HG03159 (cell line): ENCODE measurements around the gene FUT3.
"Not testable (repeated sequence)": the region's sequence is repeated elsewhere in the genome, so short reads cannot be mapped to it uniquely, and the experiment has no call there.

Experiments used
- ATAC-seq: cut with Tn5 transposase; IDR thresholded peaks from one replicate; pipeline ENCODE4 v1.9.1; 2021; ENCODE audit warnings: mild to moderate bottlenecking, moderate library complexity; ENCODE audit not compliant: unreplicated experiment

Gene FUT3

DNA sequence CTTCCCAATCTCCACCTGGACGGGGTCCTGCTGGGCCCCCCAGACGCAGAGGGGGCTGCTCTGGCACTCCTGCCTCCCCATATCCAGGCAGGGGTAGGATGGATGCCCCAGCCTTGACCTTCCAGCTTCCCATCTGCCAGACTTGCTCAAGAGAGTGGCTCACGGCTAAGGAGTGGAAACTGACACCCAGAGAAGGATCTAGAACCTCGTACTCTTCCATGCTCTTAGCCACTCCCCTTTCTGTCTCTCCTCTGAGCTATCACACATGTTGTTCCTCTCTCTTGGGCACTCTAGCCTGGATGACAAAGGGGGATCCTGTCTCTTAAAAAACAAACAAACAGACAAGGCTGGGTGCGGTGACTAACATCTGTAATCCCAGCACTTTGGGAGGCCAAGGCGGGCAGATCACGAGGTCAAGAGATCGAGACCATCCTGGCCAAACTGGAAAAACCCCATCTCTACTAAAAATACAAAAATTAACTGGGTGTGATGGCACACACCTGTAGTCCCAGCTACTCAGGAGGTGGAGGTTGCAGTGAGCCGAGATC lies 31.2 kb upstream of the FUT3 start:
- ATAC-seq = no peak

DNA sequence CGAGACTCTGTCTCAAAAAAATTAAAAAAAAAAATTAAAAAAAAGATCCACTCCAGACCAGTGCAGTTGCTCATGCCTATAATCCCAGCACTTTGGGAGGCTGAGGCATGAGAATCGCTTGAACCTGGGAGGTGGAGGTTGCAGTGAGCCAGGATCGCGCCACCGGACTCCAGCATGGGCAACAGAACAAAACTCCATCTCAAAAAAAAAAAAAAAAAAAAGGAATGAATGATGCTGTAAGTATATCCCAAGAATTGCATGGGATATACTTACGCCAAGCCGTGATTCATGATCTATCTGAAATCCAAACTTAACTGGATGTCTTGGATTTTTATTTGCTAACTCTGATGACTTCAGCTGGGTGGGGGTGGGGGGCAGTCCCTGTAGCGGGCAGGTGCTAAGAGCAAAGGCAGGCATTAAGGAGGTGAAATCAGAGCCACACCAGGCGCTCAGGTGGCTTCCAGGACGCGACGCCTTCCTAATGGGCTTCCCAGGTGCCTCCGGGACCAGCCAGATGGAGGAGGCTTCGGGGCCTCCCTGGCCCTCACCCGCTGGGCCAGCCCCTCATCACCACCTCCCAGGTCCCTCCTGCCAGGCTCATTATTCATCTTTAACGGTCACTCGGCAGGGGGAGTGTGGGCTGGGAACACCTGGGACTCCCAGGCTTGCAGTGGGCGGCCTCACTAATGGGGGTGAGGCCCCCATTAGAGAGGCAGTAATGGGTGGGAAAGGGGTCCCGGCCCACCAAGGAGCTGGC lies 30.5 kb upstream of the FUT3 start:
- ATAC-seq = no peak

DNA sequence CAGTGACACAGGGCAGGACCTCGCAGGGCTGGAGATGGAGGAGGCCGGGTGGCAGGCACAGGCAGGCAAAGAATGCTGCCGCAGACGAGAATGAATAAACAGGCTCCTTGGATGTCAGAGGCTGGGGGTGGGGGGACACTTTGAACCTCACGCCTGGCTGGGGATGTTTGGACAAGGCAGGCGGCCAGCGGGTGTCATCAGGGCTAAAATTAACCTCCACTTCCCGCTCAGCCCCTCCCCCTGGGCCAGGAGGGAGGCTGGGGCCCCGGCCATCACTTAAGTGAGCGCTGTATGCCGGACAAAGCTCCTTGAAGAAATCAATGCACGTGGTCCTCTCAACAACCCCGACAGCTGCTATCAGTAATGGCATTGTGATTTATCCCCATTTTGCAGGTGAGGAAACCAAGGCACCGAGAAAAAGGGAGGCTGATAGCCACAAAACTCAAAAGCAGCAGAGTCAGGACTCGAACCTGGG lies 29.4 kb upstream of the FUT3 start:
- ATAC-seq = no peak

DNA sequence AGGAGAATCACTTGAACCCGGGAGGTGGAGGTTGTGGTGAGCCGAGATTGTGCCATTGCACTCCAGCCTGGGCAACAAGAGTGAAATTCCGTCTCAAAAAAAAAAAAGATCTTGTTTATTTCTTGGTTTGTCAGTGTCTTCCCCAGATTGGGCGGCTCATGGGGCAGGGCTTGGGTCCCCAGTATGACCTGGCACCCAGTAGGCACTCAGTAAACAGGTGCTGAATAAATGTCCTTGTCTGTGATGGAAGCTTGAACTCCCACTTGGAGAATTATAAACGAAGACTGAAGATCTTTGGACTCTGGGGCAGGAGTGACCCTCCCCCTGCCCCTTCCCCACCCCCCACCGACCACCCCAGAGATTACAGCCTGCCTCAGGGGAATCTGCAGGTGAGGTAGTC lies 28.9 kb upstream of the FUT3 start:
- ATAC-seq = no peak

DNA sequence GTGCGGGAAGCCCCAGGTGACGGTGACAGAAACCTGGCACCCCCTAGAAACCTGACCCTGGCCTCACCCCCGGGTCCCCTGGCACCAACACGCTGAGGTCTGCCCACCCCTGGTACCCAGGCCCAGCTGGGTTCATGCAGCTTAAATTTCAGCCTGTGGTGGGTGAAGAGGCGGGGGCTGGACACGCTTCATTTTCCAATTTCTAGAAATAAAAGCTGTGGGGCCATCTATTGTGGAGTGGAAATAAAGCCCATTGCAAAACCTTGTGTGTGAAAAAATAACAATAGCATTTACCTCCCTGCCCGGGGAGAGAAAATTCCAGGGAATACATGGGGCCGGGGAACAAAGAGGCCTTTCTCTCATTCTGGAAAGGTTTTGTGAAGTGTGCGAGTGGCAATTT lies 26.6 kb upstream of the FUT3 start:
- no peak for ATAC-seq

DNA sequence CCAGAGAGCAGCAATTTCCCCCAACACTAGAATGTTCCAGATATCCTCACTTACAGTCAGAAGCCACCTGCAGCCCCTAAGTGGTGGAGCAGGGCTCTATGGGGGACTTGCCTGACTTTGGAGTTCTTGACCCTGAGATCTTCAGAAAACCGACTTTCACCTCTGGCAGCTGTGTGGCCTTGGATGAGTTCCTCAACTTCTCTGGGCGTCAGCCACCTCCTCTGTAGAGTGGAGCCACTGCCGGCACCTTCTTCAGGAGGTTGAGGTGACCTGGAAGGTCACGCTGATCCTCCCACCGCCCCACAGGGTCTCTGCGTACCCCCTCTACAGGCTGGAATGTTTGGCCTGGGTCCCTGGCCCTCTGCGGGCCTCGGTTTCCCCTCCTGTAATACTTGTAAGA lies 26.2 kb upstream of the FUT3 start:
- ATAC-seq = no peak

DNA sequence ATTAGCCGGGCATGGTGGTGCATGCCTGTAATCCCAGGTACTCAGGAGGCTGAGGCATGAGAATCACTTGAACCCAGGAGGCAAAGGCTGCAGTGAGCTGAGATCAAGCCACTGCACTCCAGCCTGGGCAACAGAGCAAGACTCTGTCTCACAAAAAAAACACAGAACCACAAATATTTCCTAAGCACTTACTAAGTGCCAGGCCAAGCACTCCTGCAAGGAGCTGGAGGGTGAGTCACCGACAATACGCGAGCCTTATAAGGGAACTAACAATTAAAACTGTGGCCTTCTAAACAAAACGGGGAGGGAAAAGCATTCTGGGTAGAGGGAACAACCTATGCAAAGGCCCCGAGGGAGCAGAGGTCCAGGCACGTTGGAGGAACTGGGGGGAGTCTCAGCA lies 23.2 kb upstream of the FUT3 start:
- ATAC-seq = not testable (repeated sequence)

DNA sequence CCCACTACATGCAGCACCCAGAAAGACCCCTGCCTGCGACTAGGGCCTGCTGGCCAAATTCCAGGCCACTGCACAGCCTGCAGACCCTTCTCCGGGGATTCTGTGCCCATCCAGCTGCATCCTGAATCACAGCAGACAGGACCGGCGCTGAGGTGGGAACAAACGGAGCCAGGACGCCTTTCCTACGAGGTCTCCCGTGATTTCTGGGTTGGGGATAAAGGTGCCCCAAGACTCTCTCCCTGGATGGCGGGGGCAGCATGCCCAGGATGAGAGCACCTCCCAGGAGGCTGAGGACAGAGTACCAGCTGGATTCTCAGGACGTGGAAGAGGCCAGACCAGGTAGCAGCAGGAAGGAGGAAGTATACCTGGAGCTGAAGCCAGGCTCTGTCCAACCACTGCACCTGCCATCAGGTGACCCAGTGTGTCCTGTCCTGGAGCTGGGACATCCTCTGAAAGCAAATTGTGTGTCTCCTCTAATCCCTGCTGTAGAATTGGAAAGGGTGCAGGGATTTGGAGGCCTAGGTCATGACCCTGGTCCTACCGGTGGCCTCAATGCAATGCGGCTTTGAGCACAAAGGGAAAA lies 22.5 kb upstream of the FUT3 start:
- no peak for ATAC-seq

DNA sequence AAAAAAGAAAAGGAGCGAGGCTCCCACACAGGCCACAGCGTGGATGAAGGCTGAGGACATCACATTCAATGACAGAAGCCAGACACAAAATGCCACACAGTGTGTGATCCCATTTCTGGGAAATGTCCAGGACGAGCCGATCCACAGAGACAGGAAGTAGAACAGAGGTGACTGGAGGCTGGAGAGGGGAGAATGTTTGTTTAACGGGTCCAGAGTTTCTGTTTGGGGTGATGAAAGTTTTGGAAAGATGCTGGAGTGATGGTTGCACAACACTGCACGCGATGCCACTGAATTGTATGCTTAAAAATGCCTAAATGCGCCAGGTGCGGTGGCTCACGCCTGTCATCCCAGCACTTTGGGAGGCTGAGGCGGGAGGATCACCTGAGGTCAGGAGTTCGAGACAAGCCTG lies 19.7 kb upstream of the FUT3 start:
- no peak for ATAC-seq

DNA sequence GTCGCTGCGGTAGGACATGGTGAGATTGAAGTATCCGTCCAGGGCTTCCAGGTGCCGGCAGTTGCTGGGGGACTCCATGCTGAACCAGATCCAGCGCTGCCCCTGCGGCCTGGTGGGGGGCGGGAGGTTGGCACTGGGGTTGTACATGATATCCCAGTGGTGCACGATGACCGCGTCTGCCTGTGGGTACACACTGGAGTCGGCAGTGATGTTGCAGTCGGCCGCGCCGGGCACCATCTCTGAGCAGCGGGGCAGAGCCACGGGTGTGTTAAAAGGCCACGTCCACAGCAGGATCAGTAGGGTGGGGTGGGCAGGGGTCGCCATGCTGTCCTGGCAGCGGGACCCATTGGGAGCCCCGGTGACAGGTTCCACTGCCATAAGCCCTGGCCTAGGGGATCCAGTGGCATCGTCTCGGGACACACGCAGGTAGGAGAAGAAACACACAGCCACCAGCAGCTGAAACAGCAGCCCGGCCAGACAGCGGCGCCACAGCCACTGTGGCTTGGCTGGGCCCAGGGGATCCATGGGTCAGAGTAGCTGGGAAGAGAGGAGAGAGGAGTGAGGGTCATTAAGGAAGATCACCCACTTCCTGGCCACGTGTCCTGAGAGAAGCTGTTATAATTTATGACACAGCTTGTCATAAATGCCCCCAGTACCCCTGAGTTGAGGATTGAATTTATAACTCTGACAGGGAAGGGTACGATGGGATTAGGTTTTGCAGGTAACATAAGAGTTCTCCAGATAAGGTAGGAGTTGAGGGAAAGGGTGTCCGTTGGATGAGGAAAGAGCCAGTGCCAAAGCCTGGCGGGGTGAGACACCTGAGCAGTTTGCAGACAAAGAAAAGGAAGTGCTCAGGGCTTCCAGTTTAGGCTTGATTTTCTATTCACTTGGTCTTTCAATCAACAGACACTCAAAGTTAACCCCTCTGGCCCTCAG lies 16.2 kb upstream of the FUT3 start:
- ATAC-seq = no peak

DNA sequence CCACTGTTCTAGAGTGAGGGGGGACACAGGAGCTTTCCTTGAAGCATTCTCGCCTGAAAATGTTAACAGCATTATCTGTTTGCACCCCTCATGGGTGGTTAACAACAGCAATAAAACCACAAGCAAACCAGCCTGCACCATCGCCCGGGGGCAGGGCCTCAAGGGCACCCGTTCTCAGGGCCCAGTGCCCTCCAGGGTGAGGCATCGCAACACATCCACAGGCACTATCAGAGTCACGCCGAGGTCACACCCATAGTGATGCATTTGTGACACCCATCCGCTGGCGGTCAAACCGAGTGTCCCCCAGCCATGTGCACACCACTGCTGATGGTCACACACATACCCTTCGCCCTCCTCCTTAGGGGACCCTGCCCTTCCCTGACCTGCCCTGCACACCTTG lies 14.5 kb upstream of the FUT3 start:
- no peak for ATAC-seq

DNA sequence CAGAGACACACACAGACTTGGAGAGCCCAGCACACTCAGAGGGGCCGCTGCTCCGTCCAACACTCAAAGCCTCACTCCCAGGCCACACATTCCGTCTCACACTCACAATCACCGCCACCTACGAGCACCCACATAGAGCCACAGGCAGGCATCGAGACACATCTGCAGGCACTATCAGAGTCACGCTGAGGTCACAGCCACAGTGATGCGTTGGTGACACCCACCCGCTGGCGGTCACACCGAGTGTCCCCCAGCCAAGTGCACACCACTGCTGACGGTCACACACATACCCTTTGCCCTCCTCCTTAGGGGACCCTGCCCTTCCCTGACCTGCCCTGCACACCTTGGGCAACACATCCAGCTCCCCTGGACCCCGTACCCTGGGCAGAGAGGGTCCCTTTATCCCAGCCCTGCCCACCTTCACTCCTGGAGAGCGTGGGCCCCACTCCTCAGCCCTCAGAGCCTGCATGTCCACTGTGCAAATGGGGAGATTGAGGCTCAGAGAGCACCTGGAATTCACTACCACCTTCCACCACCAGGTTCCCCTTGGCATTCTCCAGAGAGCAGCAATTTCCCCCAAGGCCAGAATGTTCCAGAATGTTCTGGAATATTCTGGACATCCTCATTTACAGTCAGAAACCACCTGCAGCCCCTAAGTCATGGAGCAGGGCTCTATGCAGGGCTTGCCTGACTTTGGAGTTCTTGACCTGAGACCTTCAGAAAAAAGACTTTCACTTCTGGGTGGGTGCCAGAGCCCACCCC lies 13.7 kb upstream of the FUT3 start:
- no peak for ATAC-seq

DNA sequence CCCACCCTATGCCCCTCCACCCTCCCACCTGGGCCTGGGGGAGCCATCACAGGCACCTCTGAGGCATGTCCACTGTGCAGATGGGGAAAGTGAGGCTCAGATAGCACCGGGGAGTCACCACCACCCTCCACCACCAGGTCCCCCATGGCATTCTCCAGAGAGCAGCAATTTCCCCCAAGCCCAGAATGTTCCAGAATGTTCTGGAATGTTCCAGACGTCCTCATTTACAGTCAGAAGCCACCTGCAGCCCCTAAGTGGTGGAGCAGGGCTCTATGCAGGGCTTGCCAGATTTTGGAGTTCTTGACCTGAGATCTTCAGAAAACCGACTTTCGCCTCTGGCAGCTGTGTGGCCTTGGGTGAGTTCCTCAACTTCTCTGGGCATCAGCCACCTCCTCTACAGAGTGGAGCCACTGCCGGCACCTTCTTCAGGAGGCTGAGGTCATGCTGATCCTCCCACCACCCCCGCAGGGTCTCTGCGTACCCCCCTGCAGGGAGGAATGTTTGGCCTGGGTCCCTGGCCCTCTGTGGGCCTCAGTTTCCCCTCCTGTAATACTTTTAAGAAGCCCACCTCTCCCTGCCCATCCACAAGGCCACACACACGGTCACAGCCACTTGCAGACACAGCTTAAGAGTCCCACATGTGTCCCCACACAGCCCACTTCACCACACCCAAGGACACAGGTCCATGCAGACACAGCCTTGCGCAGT lies 12.9 kb upstream of the FUT3 start:
- no peak for ATAC-seq

DNA sequence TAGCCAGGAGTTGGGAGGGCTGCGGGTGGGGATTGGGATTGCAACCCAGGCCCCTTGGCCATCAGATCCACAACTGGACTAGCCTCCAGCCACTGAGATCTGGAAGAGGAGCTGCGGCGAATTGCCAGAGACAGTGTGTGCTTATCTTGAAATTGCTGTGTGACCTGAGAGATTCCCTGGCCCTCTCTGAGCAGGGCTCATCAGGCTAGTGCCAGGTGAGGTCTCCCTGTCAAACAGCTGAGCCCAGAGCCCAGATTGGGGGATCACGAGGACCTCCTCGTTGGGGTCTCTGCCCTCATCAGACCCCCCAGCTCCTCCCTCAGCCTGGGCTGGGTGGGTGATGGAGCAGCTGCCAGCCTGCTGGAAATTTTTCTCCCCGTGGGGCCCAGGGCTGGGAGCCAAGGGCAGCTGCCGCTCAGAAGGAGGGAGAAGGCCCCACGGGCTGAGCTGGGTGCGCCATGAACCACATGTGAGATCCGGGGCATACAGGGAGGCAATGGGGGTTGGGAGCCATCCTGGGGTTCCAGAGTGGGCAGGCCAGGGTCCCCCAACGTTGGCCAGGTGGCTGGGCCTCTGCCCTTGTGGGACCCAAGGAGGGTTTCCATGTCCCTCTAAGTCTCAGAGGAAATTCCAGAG lies 11.9 kb upstream of the FUT3 start:
- ATAC-seq = no peak

DNA sequence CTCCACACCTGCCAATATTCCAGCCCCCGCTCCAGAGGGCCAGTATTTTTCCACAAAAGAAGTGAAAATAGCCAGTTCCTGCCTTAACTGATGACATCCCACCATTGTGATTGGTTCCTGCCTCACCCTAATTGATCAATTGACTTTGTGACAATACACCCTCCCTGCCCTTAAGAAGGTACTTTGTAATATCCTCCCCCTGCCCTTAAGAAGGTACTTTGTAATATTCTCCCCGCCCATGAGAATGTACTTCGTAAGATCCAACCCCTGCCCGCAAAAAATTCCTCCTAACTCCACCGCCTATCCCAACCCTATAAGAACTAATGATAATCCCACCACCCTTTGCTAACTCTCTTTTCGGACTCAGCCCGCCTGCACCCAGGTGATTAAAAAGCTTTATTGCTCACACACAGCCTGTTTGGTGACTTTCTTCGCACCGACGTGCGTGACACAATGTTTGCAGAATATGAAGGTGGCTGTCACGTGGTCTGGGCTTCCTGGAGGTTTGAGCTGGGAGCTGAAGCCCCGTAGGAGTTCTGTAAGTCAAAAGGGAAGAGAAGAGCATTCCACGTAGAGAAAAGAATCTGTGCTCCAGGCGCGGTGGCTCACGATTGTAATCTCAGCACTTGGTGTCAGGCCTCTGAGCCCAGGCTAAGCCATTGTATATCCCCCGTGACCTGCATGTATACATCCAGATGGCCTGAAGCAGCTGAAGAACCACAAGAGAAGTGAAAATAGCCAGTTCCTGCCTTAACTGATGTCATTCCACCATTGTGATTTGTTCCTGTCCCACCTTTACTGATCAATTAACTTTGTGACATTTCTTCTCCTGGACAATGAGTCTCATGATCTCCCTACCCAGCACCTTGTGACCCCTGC lies 6.2 kb upstream of the FUT3 start:
- ATAC-seq = no peak

DNA sequence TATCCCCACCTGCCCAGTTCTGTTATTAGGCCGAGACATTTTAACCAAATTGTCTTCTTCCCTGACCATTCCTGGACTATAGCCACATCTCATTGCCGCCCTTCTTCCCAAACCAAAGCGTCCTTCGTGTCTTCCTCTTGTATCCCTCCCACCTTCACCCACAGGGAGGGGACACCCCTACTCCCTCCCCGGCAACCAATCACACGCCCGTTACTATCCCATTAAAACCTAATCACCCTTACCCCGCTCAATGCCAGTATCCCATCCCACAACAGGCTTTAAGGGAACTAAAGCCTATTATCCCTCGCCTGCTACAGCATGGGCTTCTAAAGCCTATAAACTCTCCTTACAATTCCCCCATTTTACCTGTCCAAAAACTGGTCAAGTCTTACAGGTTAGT lies 3.9 kb upstream of the FUT3 start:
- ATAC-seq = not testable (repeated sequence)

DNA sequence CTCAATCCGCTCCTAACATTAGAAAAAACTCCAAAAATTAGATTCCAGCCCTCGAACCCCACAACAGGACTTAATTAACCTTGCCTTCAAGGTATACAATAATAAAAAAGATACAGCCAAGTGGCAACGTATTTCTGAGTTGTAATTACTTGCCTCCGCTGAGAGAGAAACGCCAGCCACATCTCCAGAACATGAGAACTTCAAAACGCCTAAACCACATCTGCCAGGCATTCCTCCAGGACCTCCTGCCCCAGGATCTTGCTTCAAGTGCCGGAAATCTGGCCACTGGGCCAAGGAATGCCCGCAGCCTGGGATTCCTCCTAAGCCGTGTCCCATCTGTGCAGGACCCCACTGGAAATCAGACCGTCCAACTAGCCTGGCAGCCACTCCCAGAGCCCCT lies 2.9 kb upstream of the FUT3 start:
- not testable (repeated sequence) for ATAC-seq

DNA sequence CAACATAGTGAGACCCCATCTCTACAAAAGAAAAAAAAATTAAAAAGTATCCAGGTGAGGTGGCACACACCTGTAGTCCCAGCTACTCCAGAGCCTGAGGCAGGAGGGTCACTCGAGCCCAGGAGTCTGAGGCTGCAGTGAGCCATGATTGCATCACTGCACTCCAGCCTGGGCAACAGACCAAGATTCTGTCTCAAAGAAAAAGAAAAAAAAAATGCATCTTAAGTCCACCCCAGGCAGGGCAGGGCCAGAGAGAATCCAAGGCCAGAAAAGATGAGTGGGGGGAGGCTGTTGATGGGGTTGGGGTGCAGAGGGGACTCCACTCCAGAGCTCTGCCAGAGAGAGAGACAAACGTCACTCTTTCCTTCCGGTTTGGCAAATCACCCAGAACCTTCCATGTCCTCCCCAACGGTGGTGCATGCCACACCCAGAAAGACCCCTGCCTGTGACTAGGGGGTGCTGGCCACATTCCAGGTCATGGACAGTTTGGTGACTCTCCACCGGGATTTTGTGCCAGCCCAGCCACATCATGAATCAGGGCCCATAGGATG lies 431 bp downstream of the FUT3 start:
- ATAC-seq = no peak
